K562 (cell line): ENCODE measurements around the gene NR1H3. TPM values are rescaled to one million over a fixed set of nuclear protein-coding genes. Genes with fewer than 3 reads are reported as not detected.
A peak's percentile ranks its signal among the peaks of the same experiment; 100 is the strongest.

ENCODE experiments used
- ARID4B ChIP-seq: sonication (generic); formaldehyde crosslinking; IDR thresholded peaks from 2 replicates; pipeline ENCODE4 v1.8.0; 2022; ENCODE audit warnings: mild to moderate bottlenecking, missing genetic modification reagents
- ATF1 ChIP-seq, 2 experiments: fragments of 450-650 bp in 1 of 2; IDR thresholded peaks; 2 replicates each; pipeline ENCODE4 v1.6.1; 2016; ENCODE audit warnings: missing compliant biosample characterization in 1 of 2, missing genetic modification characterization in 1 of 2
- BHLHE40 ChIP-seq: IDR thresholded peaks from 2 replicates; pipeline ENCODE4 v1.6.1; 2011; ENCODE audit warnings: low read length, improper control_type of control experiment
- CTCF ChIP-seq, 3 experiments: IDR thresholded peaks in 2 of 3; conservative IDR thresholded peaks in 1 of 3; 2 replicates each; pipeline ENCODE4 v1.5.1; 2011 to 2012; ENCODE audit warnings: low read length in 3 of 3, mild to moderate bottlenecking in 3 of 3, control low read depth in 2 of 3, improper control_type of control experiment in 1 of 3, inconsistent platforms in 1 of 3, low read depth in 1 of 3, mixed read lengths in 1 of 3, moderate library complexity in 1 of 3; ENCODE audit not compliant: insufficient read depth in 2 of 3
- ETV6 ChIP-seq, 3 experiments: fragments of 150-350 bp in 1 of 3; sonication (generic) in 1 of 3; formaldehyde crosslinking in 1 of 3; IDR thresholded peaks; 2 replicates each; pipeline versions ENCODE4 v1.6.1 to v1.8.0; 2014 to 2022; ENCODE audit warnings: borderline replicate concordance in 2 of 3, low read depth in 2 of 3, antibody characterized with exemption in 1 of 3, low read length in 1 of 3, mild to moderate bottlenecking in 1 of 3, missing genetic modification reagents in 1 of 3
- GATAD2A ChIP-seq: fragments of 450-650 bp; IDR thresholded peaks from 2 replicates; pipeline ENCODE4 v1.6.1; 2017
- HIVEP1 ChIP-seq: fragments of 250-450 bp; sonication (Bioruptor Pico); IDR thresholded peaks from 2 replicates; pipeline ENCODE4 v1.4.0; 2020; ENCODE audit warnings: mild to moderate bottlenecking
- MAFF ChIP-seq: IDR thresholded peaks from 2 replicates; pipeline ENCODE4 v1.6.1; 2012; ENCODE audit warnings: low read length, improper control_type of control experiment
- RBFOX2 ChIP-seq: fragments of 200-400 bp; formaldehyde crosslinking; IDR thresholded peaks from 2 replicates; pipeline ENCODE4 v1.6.1; 2017; ENCODE audit warnings: low read depth, mild to moderate bottlenecking, low read length, moderate library complexity
- SAFB ChIP-seq: fragments of 200-400 bp; formaldehyde crosslinking; IDR thresholded peaks from 2 replicates; pipeline ENCODE4 v1.6.1; 2017; ENCODE audit warnings: low read depth, low read length, borderline replicate concordance
- SETDB1 ChIP-seq: IDR thresholded peaks from one replicate; pipeline ENCODE4 v1.6.1; 2012; ENCODE audit warnings: low read length, control low read depth, inconsistent platforms
- SOX6 ChIP-seq: fragments of 450-650 bp; IDR thresholded peaks from 2 replicates; pipeline ENCODE4 v1.6.1; 2014; ENCODE audit warnings: mild to moderate bottlenecking
- SRSF3 ChIP-seq: fragments of 200-400 bp; formaldehyde crosslinking; IDR thresholded peaks from 2 replicates; pipeline ENCODE4 v1.6.1; 2016; ENCODE audit warnings: mild to moderate bottlenecking, low read length, moderate library complexity; ENCODE audit not compliant: insufficient read depth
- THRAP3 ChIP-seq: fragments of 450-650 bp; IDR thresholded peaks from 2 replicates; pipeline ENCODE4 v1.6.1; 2016; ENCODE audit warnings: mild to moderate bottlenecking, inconsistent platforms, borderline replicate concordance
- XRCC3 ChIP-seq: fragments of 450-650 bp; IDR thresholded peaks from 2 replicates; pipeline ENCODE4 v1.6.1; 2017; ENCODE audit warnings: mild to moderate bottlenecking, moderate library complexity
- ZKSCAN3 ChIP-seq: fragments of 250-450 bp; sonication (Bioruptor Pico); IDR thresholded peaks from 2 replicates; pipeline ENCODE4 v1.4.0; 2020
- ZNF507 ChIP-seq: conservative IDR thresholded peaks from 2 replicates; pipeline ENCODE4 v1.6.1; 2017; ENCODE audit warnings: missing genetic modification characterization, missing compliant biosample characterization
- ZNF717 ChIP-seq: fragments of 250-450 bp; sonication (Bioruptor Pico); IDR thresholded peaks from 2 replicates; pipeline ENCODE4 v1.5.0; 2021
- ZNF766 ChIP-seq: fragments of 200-800 bp; sonication (Bioruptor generic); conservative IDR thresholded peaks from 2 replicates; pipeline ENCODE4 v1.6.1; 2016; ENCODE audit warnings: missing genetic modification characterization, missing compliant biosample characterization
- ZSCAN32 ChIP-seq: fragments of 450-650 bp; formaldehyde crosslinking; IDR thresholded peaks from 2 replicates; pipeline ENCODE4 v1.4.0; 2020; ENCODE audit warnings: mild to moderate bottlenecking, moderate library complexity
- polyA plus RNA-seq, 8 experiments: library from polyadenylated mRNA; depleted of rRNA in 4 of 8; stranded (reverse) in 5 of 8; unstranded in 3 of 8; fragments of >200 nt; fragmentation: Nextera tagmentation in 2 of 8; fragmentation: Illumina TruSeq in 1 of 8; extraction: Ambion mirVana in 2 of 8; extraction: Trizol in 1 of 8; gene quantifications; 2 replicates each; pipeline versions ENCODE4 v1.2.1 to v1.2.3, GENCODE V29; 2011 to 2014; ENCODE audit warnings: inconsistent platforms in 1 of 8, missing spikeins in 1 of 8
- total RNA-seq, 7 experiments: library from RNA; depleted of rRNA in 6 of 7; stranded (reverse); fragments of >200 nt in 6 of 7; fragmentation: Illumina TruSeq in 2 of 7; extraction: Trizol in 2 of 7; gene quantifications; 2 replicates each; pipeline versions ENCODE4 v1.2.1 to v1.2.3, GENCODE V29; 2011 to 2021; ENCODE audit warnings: low replicate concordance in 1 of 7
- TF ChIP-seq, protein P1 (sequence below): IDR thresholded peaks from 2 replicates; pipeline ENCODE4 v1.6.1; 2016; ENCODE audit warnings: missing genetic modification characterization, missing compliant biosample characterization

NR1H3 gene
- total and polyA plus RNA-seq, 9 of the 15 experiments (the other 6 are each of a cell fraction or from before 2014, with no cell fraction given): 8.2 to 26.0 (median 11.9) TPM

- peak; percentile 86 for TF ChIP-seq ARID4B (CRISPR knock-in tag)
- TF ChIP-seq SOX6: peak; percentile 58; the same call in 1 of the 2 replicates
- TF ChIP-seq XRCC3: no peak
- TF ChIP-seq RBFOX2: peak; percentile 66
- TF ChIP-seq, protein P1, sequence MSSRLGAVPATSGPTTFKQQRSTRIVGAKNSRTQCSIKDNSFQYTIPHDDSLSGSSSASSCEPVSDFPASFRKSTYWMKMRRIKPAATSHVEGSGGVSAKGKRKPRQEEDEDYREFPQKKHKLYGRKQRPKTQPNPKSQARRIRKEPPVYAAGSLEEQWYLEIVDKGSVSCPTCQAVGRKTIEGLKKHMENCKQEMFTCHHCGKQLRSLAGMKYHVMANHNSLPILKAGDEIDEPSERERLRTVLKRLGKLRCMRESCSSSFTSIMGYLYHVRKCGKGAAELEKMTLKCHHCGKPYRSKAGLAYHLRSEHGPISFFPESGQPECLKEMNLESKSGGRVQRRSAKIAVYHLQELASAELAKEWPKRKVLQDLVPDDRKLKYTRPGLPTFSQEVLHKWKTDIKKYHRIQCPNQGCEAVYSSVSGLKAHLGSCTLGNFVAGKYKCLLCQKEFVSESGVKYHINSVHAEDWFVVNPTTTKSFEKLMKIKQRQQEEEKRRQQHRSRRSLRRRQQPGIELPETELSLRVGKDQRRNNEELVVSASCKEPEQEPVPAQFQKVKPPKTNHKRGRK (tag): no peak
- TF ChIP-seq GATAD2A: no peak
- TF ChIP-seq ZKSCAN3 (CRISPR knock-in tag): no peak
- TF ChIP-seq SRSF3: no peak
- TF ChIP-seq BHLHE40: peak; percentile 96
- no peak; the same call in 1 of the 2 replicates for TF ChIP-seq THRAP3
- TF ChIP-seq ZNF507 (tag): no peak
- TF ChIP-seq MAFF: peak; percentile 29; the same call in 1 of the 2 replicates
- no peak for TF ChIP-seq ATF1 (CRISPR knock-in tag; IDR thresholded peaks at IDR 0.05)
- peak; percentile 74 for TF ChIP-seq ATF1 (tag; IDR thresholded peaks at IDR 0.05)
- peak; percentile 89 for TF ChIP-seq ZNF766 (CRISPR knock-in tag)
- no peak for TF ChIP-seq HIVEP1
- TF ChIP-seq SETDB1: no peak
- no peak for TF ChIP-seq ZNF717
- no peak for TF ChIP-seq ZSCAN32 (CRISPR knock-in tag)
- no peak for TF ChIP-seq ETV6 (IDR thresholded peaks at IDR 0.05; ENCODE audit: borderline replicate concordance in 1 of 2, low read depth in 2 of 2, low read length in 1 of 2)
- no peak for TF ChIP-seq ETV6 (CRISPR knock-in tag; IDR thresholded peaks at IDR 0.05; ENCODE audit: borderline replicate concordance)
- peak; percentile 31 to 48 (median 39); a peak in 4 of 6 replicates for TF ChIP-seq CTCF (IDR thresholded peaks at IDR 0.05 in 2 of 3, conservative IDR thresholded peaks at IDR 0.05 in 1 of 3; ENCODE audit: insufficient read depth in 2 of 3, low read depth in 1 of 3, low read length in 3 of 3)
- no peak for TF ChIP-seq SAFB
Observed at GRCh38 chr11:47269002-47269828, 11.4 kb downstream of the NR1H3 start (continued).
